GM21447 (cell line): ENCODE data around the gene NUP210.
"Not testable (repeated sequence)": the region's sequence is repeated elsewhere in the genome, so short reads cannot be mapped to it uniquely, and the experiment has no call there.

Source experiments
- ATAC-seq: cut with Tn5 transposase; IDR thresholded peaks from one replicate; pipeline ENCODE4 v1.9.1; 2021; ENCODE audit not compliant: unreplicated experiment

Gene NUP210

DNA sequence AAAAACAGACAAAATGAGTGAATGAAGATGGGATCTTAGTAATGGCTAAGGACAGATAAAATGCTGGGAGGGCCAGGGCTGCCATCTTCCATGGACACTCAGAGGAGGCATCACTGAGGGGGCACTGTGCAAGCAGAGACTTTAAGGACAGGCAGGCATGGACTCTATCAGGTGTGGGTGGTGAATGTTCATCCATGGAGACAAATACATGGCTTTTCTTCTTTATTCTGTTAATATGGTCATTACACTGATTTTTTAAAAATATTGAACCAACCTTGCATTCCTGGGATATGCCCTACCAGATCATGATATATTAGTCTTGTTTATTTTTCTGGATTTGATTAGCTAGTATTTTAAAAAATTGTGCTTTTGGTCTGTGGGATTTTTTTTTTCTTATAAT is 12.2 kb downstream of the NUP210 start:
- no peak for ATAC-seq

DNA sequence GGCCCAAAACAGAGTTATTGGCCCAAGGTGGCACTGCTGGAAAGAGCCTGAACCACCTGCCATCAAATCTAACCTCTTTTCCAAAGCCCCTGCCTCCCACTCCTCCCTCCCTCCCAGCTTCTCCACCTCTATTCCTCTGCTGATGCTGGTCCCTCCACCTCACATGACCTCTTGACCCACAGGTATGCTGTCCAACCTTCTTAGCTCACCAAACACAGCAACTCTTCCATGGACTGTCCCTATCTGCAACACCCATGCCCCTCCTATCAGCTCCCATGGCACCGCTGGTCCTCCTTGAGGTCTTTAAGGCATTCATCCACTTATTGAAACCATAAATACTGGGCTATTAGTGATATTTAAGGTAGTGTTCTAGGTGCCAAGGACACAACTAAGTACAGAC is 12.6 kb downstream of the NUP210 start:
- no peak for ATAC-seq

DNA sequence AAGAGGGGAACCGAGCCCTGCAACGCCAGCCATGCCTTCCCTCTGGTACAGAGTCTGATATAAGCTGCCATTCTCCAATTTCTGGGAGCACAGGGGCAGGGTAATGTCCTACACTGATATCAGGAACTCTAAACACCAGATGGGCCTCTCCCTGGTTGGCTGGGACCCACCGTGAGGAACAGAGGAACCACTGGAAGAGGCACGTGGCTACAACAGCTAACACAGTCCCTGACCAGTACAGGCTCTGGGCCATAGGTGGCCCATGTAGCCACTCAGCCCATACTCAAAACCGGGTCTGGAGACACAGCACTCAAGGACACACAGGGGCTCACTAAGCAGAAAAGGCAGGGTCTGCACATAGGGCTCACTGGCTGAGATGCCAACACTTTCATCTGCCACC is 13.9 kb downstream of the NUP210 start:
- ATAC-seq = no peak

DNA sequence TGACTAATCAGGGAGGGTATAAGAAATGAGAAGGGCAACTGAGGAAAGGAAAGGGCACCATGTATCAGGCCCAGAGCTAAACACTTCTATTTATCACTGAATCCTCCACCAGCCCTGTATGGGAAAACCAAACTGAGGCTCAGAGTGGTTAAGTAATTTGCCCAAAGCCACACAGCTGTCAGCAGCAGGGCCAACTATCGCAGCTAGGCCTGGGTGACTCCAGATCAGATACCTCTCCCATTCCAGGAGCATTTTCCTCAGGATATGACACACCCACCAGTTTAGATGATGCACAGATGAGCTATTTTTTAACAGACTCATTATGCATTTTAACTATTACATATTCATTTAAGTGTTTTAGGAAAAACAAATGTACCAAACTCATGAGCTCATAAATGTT is 14.5 kb downstream of the NUP210 start:
- no peak for ATAC-seq

DNA sequence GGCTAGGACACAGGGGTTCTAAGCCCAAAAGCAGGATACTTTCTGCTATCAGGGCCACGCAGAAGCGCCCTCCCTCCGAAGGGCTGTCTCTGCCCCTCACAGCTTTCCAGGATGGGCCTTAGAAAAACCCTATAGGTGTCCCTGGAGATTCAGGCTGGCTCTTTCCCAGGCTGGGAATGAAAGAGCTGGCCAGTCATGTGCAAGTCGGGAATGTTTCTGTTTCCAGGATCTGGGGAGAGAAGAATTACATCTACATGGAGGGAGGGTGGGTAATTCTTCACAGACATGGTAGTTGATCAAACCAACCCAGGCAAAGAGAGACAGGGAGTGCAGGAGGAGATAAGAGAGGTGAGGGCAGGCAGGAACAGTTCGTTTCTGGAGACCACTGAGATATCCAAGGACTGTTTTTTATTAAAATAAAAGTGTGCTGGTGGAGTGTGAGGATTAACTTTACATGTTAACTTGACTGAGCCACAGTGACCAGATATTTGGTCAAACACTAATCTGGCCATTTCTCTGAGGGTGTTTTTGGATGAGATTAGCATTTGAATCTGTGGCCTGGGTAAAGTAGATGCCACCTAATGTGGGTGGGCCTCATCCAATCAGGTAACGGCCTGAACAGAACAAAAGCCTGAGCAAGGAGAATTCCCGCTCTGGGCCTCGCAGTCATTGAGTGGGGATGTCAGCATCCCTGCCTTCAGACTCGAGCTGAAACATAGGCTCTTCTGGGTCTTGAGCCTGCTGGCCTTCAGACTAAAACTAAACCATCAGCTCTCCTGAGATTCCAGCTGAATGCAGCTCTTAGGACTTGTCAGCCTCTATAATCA is 15.3 kb downstream of the NUP210 start:
- no peak for ATAC-seq

DNA sequence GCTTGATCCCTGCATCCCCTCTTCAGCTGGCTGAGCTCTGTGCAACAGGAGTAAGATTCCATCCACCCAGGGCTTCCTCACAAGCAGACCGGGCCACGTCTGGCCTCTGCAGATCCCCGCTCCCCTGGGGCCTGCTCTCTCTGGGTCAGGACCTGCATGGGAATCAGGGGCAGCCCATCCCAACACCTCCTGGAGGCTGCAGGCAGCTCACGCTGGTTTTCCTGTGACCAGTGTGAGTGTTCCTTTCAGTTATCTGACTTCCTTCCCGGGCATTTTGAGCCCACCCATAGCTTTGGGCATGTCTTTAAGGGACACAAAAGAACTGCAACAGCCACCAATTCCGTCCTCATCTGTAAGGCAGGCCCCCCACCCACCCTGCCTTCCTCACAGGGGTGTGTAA is 16.3 kb downstream of the NUP210 start:
- ATAC-seq = no peak

DNA sequence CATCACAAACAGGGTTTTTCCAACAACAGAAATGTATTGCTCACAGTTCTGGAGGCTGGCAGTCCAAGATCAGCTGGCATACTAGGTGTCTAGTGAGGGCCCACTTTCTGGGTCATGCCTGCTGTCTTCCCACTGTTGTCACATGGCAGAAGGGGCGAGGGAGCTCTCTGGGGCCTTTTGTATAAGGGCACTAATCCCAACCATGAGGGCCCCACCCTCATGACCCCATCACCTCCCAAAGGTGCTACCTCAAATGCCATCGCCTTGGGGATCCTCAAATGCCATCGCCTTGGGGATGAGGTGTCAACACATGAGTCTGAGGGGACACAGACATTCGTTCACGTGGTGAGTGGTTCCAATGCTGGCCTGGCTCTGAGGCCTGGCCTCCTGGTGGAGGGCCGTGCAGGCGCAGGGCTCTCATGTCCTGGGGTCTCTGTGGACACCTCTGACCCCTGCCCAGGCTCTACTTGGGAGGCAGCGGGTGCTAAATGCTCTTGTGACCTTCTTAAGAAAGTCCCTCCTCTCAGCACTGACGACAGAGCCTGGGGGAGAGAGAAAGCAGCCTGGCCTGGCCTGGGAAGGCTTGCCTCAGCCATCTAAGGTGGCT is 16.8 kb downstream of the NUP210 start:
- no peak for ATAC-seq

DNA sequence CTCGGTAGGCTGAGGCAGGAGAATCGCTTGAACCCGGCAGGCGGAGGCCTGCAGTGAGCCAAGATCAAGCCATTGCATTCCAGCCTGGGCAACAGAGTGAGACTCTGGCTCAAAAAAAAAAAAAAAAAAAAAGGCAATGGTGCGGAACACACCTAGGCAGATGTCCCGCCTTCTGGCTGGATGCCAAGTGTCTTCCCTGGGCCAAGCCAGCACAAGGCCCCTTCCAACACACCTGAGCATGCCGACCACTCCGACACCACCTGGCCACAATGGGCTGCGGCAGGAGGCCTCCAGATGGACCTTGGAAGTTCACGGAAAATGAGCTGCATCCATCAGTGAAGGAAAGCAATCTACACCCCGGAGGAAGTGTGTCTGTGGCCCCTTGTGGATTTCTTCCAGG is 19.0 kb downstream of the NUP210 start:
- ATAC-seq = no peak

DNA sequence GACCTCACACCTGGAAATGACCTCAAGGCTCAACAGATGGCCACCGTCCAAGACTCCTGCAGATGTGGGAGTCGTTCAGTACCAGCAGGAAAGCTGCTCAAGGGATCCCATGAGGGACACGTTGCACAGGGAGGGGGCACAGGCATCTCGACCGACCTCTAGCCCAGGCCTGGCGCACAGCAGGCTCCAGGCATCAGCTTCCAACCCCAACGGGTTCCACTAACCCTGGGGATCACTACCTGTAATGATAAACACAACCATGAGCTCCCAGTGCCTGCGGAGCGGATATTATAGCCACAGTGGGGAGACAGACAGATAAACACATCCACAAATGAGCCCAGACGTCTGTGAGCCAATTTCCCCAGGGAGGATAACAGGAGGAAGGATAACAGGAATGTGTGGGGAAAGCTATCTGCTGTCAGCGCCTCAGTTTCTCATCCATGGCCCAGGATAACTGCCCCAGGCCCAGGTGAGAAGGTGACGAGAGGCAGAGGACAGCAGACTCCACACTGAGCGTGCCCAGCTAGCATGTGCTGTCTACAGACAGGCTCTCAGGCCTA is 19.9 kb downstream of the NUP210 start:
- no peak for ATAC-seq

DNA sequence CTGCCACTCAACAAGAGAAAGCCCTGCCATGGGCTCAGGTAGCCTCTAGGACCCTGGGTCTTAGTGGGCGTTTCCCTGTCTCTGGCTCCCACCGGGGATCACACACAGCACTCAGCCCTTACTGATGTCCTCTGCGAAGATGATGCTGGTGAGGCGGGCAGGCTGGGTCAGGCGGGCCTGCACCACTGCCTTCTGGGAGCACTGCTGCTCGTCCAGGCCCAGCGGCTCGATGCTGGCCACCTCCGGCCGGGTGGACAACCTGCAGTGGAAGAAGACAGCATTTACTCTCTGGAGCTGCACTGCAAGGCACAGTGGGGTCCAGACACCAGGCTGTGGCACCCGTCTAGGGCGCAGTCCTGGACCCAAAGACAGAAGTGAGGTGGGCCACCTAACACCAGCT is 20.5 kb downstream of the NUP210 start:
- no peak for ATAC-seq

DNA sequence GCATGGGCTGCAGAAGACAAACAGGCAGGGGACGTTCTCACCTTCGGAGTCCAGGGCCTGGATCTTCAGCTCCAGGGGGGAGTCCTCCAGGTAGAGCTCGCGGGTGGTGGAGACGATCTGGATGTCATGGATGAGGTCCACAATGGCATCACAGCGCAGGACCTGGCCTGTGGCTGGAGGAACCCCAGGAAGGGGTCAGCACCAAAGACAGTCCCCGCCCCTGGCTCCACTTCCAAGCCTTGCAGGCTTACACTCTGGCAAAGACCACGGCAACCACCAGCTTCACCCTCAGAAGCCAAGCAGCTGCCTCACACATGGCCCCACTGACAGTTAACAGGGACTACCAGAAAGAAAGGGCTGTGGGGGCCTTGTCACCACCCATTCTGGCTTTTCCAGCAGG is 22.8 kb downstream of the NUP210 start:
- no peak for ATAC-seq

DNA sequence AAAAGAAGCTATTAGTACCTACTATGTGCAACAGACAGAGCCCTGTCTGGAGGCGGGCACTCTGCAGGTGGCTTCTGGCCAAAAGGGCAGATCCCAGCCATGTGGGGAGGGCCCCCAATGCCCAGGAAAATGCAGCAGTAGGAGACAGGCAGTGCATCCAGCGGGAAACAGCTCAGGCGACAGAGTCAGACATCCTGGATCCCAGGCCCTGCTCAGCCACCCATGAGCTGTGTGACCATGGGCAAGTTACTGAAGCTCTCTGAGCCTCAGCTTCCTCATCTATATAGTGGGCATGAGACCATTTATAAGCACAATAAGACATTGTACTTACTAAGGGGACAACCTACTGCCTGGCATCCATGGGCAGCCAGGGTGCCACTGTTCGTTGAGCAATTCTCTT is 25.8 kb downstream of the NUP210 start:
- no peak for ATAC-seq

DNA sequence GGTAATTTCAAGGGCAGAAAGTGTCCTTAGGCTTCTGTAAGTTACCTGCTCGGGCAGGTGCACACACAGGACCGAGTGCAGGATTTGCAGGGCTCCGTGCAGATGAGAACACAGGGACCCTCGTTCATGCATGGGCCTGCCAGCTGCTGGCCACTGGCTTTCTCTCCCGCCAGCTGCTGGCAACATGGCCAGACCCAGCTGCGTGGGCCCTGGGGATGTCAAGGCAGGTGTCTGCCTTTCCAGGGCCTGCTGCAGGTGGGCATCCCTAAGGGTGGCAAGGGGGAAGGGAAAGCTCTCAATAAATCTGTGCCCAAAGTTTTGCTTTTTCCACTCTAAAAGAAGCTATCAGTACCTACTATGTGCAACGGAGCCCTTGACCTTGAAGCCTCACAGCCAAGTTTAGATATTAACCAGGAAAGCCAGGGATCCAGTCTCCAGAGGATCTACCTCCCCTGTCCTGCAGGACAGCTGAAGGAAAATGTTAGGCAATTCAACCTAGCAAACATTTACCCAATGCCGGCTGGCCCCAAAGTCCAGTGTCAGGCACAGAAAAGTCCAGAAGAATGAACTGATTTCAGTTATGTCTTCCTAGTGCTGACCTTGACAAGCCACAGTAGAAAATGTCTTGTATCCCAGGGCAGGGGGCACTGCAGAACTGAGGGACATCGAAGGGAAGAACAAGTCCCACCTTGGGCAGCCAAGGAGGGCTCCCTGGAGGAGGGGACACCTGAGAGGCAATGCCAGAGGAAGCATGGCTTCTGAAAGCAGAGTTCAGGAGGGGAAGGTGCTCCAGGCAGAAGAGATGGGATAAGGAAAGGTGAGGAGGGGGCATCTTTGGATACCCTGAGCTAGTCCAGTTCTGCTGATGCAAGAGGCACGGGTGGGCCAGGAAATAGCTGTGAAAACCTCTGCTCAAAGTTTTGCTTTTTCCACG is 26.4 kb downstream of the NUP210 start:
- no peak for ATAC-seq

DNA sequence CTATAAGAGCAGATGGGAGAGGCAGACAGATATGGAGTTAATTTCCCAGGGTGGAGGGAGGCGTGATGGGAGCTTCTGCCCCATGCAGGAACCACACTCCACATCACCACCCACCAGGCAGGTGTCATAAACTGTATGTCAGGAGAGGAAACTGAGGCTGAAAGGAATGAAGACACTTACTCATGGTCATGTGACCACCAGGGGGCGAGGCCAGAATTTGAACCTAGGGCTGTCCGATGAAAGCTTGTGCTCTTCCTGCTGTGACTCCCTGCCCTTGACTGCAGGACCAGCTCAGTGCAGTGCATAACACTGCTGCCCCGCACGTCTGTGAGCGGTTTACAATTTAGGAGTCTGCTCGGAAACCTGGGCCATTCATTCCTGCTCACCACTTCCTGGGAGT is 28.8 kb downstream of the NUP210 start:
- no peak for ATAC-seq

DNA sequence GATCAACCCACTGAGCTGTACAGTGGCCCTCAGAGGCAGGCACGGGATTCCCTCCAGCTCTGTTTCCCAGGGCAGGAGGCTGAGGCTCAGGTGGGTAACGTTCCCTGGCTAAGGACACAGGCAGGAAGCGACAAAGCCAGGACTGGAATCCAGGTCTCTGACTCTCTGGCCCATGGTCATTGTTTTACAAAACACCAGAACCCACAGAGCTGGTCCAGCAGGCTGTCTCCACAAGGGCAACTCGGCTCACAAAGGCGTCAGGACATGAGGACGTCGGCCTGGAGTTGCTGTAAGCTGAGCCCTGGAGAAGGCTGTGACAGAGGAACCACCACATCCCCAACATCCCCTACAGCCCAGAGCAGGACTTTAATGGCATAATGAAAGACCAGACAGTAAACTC is 30.7 kb downstream of the NUP210 start:
- no peak for ATAC-seq

DNA sequence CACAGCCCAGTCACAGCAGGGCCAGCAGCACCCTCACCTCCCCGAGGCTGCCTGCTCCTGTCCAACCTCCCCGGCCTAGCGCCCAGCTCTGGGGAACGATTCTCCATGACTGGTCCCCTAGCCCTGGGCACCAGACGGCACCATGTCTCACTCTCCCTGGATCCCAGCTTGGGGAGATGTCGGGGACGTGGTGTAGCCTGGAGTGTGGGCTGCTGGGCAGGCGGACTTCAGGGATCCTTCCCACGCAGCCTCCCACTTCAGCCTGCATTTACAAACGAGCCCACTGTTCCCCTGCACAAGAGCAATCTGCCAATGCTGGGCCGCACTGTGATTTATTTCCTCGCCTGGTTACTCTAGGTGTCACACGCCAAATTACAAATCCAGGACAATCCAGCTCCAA is 31.3 kb downstream of the NUP210 start:
- no peak for ATAC-seq

DNA sequence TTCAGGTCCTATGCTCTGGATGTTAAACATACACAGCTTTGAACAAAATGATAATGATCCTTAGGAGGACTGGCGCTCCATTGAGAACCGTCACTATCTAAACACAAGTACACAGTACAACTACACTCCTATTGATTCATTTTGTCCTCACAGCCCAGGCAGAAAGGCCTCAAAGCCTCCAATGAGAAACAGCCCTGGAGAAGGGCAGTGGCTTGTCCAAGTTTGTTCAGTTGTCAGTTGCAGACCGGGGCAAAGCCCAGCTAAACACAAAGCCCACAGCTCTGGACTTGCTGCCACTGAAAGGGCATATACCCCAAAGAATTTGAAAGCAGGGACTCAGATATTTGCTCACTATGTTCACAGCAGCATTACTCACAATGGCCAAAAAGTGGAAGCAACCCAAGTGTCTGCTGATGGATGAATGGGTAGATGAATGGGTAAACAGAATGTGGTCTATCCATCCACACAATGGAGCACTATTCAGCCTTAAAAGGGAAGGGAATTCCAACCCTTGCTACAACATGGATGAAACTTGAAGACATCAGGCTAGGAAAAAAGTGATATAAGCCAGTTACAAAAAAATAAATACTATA is 34.7 kb downstream of the NUP210 start:
- no peak for ATAC-seq

DNA sequence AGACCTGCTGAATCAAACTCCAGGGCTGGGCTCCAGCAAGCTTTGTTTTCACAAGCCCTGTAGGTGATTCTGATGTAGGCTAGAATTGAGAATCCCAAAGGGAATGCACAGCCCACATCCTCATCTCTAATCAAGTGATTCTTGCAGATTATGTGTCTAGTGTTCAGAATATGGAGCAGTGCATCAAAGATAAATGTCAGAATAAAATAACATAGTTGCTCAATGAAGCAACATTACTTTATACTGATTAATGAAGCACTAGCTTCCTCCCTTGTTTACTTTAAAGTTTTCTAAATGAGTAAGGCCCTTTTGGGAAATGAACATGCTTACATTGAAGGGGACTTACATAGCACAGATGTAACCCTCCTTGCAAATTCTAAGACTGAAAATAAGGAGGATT is 39.2 kb downstream of the NUP210 start:
- no peak for ATAC-seq

DNA sequence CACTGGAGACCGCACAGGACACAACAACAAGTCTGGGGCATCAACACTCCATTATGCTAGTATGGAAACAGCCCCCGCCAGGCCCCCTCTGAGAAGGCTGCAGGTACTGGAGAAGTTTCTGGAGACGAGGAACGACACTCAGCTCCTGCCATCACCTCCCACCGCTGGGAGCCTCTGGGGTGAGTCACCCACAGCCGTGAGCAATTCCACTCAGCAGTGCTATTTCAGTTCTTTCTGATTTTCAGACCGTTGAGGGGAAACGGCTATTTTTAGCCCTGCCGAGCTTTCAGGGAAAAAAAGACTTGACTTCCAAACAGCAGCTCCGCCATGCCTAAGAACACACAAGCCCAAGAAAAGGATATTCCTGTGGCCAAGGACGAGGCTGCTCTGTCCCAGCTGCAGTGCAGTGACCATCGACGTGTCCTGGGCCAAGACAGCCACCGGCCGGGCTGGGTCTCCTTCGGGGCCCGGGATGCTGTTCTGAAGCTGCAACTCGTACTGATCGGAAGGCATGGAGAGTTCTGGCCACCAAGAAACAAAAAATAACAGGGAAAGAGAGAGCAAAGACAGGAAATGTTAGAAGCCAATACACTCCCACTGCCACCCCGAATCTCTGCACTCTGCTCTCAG is 40.8 kb downstream of the NUP210 start:
- no peak for ATAC-seq

DNA sequence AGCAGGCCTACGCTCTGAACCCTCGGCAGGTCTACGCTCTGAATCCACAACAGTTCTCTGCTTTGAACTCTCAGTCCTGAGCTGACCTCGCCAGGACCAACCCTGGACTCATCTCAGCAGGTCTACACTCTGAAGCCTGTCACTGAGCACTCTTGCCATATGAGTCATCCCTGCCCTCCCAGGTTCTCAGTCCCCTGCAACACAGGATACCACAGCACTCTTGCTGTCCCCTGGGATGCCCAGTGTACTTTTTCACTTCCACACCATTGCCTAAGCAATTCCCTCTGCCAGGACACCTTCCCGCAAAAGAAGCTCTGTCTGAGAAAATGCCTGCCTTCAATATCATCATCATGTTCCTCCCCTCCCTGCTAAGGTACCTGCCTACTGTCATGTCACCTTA is 42.0 kb downstream of the NUP210 start:
- peak; percentile 90 for ATAC-seq

DNA sequence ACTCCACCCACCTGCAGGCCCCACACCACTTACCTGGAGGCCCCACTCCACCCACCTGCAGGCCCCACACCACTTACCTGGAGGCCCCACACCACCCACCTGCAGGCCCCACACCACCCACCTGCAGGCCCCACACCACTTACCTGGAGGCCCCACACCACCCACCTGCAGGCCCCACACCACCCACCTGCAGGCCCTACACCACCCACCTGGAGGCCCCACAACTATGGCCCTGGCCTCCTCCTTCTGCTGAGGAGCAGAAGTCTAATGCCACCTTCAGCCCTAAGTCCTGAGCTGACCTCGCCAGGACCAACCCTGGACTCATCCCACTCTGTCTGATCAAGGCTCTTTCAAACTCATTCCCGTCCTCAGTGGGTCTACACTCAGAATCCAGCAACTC is 42.4 kb downstream of the NUP210 start:
- not testable (repeated sequence) for ATAC-seq
